Upper lobe of right lung (tissue), 1 donor: ENCODE data around the gene FAHD1. TPM values are rescaled to one million over a fixed set of nuclear protein-coding genes. Genes with fewer than 3 reads are reported as not detected.

Experiments used
- ATAC-seq: fragments of 200-7000 bp; cut with Tn5 transposase; one replicate; pipeline ENCODE4 v1.9.1; 2020; ENCODE audit warnings: mild to moderate bottlenecking, moderate library complexity
- DNase-seq: peaks from one replicate; pipeline ENCODE4 v3.0.0-alpha.2; 2020
- H3K27ac ChIP-seq: fragments of 200-600 bp; one replicate; pipeline ENCODE4 v1.8.0; 2022
- H3K27me3 ChIP-seq: fragments of 200-600 bp; one replicate; pipeline ENCODE4 v1.8.0; 2022; ENCODE audit warnings: mild to moderate bottlenecking
- H3K36me3 ChIP-seq: fragments of 200-600 bp; one replicate; pipeline ENCODE4 v1.8.0; 2022
- H3K4me1 ChIP-seq: fragments of 200-600 bp; one replicate; pipeline ENCODE4 v1.8.0; 2022
- H3K4me3 ChIP-seq: fragments of 200-600 bp; one replicate; pipeline ENCODE4 v1.8.0; 2022; ENCODE audit warnings: mild to moderate bottlenecking
- H3K9me3 ChIP-seq: fragments of 200-600 bp; one replicate; pipeline ENCODE4 v1.8.0; 2022
- CTCF ChIP-seq: fragments of 200-600 bp; IDR thresholded peaks from one replicate; pipeline ENCODE4 v1.8.0; 2022; ENCODE audit warnings: antibody characterized with exemption
- intact Hi-C: fragments of 100-400 bp; cut with DNase I; formaldehyde crosslinking; loops from one replicate; pipeline ENCODE4 v1.11.0; 2022
- total RNA-seq: library from RNA; stranded (reverse); fragmentation: NEBNext Ultra II Directional; extraction: Animal tissue kit (Norgen Biotek cat#: 25700); gene quantifications from one replicate; pipeline ENCODE4 v1.2.1, GENCODE V29; 2021
- donor health status: DM: no; HTN: yes; CAD: no; lungs with severe emphysema.

FAHD1 gene
- total RNA-seq, 1 donor from 2014 or later, result 17.2 TPM

DNA sequence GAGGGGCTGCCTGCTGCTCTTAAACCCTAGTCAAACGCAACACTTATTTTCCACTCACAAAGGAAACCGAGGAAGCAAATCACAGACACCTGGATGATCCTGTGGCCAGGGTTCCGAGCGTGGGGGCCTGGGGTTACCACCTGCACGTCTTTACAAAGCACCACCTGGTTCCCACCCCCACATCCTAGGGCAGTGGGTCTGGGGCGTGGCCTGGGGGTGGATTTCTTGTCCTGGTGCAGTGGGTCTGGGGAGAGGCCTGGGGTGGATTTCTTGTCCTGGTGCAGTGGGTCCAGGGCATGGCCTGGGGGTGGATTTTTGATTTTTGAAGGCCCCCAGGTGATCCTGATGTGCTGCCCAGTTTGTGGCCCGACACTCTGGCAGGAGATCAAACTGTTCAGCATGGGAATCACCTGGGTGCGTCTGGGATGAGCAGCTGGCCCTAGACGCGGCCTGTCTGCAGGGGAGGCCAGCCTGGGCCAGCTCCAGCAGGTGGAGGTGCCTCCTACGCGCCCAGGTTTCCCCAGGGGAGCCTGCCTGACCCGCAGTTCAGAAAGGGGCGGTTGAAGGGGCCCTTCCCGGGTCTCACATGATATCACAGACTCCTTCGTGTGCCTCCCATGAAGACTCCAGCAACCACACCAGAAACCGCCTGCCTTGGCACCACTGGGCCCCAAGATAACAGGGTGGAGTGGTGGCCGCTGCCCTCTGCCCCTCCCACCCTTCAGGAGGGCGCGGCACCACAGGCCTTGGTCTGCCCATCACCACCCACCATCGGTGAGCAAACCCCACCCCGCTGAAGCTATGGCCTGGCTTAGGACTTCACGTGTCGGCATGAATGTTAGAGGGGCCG lies 6.7 kb upstream of the FAHD1 start:
- DNase-seq, result peak; percentile 42
- Histone ChIP-seq H3K9me3 (no peaks in the 10 kb centered on the region), H3K36me3 (peaks cover 66% of the 10 kb centered on the region), H3K27me3 (no peaks in the 10 kb centered on the region), H3K4me3 (no peak overlapping the region), H3K27ac (no peak overlapping the region), H3K4me1 (peaks cover 8% of the 10 kb centered on the region)
- no peak for TF ChIP-seq CTCF
- intact Hi-C loops, result no loop called here
- no peak for ATAC-seq

DNA sequence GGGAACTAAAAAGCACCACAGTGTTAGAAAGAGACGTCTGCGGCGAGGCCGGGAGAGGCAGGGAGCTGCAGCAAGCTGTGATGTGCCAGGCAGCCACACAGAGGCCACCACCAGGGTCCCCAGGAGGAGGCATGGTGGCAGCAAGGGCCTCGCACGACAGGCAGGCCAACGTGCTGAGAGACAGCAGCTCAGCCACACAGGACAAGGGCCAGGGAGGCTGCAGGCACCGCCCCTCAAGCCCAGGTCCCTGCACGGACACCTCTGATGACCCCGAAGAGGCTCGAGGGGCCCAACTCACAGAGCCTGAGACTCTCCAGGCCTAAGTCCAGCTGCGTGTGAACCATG lies 6.1 kb upstream of the FAHD1 start:
- intact Hi-C loops, result no loop called here
- H3K9me3 ChIP-seq, result no peaks in the 10 kb centered on the region
- no peak overlapping the region for H3K4me3 ChIP-seq
- DNase-seq (no peak), ATAC-seq (no peak)
- no peak for TF ChIP-seq CTCF
- peaks cover 13% of the 10 kb centered on the region for H3K4me1 ChIP-seq
- H3K27me3 ChIP-seq, result no peaks in the 10 kb centered on the region
- H3K36me3 ChIP-seq, result peaks cover 60% of the 10 kb centered on the region
- no peak overlapping the region for H3K27ac ChIP-seq

DNA sequence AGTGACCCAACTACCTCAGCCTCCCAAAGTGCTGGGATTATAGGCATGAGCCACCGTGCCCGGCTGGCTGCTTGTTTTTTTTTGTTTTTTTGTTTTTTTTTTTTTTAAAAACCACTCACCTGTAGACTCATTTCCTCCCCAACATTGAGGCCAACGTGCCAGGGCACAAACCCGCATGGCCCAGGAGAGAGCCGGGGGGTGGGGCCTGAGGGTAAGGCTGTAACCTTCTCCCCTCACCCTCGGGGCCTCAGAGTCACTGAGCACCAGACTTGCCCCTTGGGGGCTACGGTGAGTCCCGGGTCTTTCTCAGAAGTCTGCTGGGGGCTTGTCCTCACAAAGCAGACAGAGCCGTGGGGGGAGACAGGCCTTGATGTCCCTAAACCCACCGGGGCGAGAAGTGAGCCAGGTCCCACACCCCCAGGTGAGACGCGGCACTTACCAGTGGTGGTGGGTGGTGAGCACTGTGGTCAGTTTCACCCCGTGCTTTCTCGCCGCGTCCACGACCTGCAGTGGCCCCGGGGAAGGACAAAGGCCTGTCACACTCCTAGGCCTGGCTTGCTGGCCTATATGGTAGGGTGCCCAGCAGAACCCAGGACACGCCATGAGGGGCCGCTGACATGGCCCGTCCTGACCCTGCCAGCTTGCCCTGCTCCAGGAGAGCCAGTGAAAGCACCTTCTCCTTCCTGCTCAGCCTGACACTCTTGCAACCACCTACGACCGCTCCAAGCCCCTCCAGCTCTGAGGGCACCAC lies 5.0 kb upstream of the FAHD1 start:
- H3K9me3 ChIP-seq, result no peaks in the 10 kb centered on the region
- peaks cover 13% of the 10 kb centered on the region for H3K4me1 ChIP-seq
- DNase-seq (no peak), ATAC-seq (no peak)
- no peak overlapping the region for H3K4me3 ChIP-seq
- H3K27me3 ChIP-seq, result no peaks in the 10 kb centered on the region
- H3K36me3 ChIP-seq, result peaks cover 49% of the 10 kb centered on the region
- TF ChIP-seq CTCF, result no peak
- no peak overlapping the region for H3K27ac ChIP-seq
- intact Hi-C loops, result no loop called here

GRCh38 chr16:1822801-1823200 lies 4.2 kb upstream of the FAHD1 start:
- no peak for TF ChIP-seq CTCF
- Histone ChIP-seq H3K36me3 (peaks cover 46% of the 10 kb centered on the region), H3K27me3 (no peaks in the 10 kb centered on the region), H3K4me1 (peaks cover 15% of the 10 kb centered on the region), H3K9me3 (no peaks in the 10 kb centered on the region), H3K4me3 (no peak overlapping the region), H3K27ac (no peak overlapping the region)
- intact Hi-C loops, result no loop called here
- DNase-seq (peak; percentile 32), ATAC-seq (no peak)

- no peaks in the 10 kb centered on the region for H3K27me3 ChIP-seq
- ATAC-seq (no peak), DNase-seq (no peak)
- peaks cover 39% of the 10 kb centered on the region for H3K36me3 ChIP-seq
- intact Hi-C loops, result no loop called here
- no peak overlapping the region for H3K4me3 ChIP-seq
- H3K9me3 ChIP-seq, result no peaks in the 10 kb centered on the region
- H3K4me1 ChIP-seq, result peaks cover 25% of the 10 kb centered on the region
- no peak overlapping the region for H3K27ac ChIP-seq
- no peak for TF ChIP-seq CTCF
These were observed 3.2 kb upstream of the FAHD1 start for GRCh38 chr16:1823821-1824220.
